Astrocyte of the spinal cord (primary cell): ENCODE measurements around the gene CTNND1.

ENCODE experiments used
- DNase-seq: peaks from one replicate; pipeline ENCODE4 v3.0.0; 2011; ENCODE audit warnings: low read depth, low spot score
- H3K4me3 ChIP-seq: 2 replicates; pipeline ENCODE4 v1.5.1; 2011; ENCODE audit warnings: low read depth, mild to moderate bottlenecking, low read length, moderate library complexity
- CTCF ChIP-seq: IDR thresholded peaks from 2 replicates; pipeline ENCODE4 v1.5.1; 2012; ENCODE audit warnings: low read depth, mild to moderate bottlenecking, low read length, inconsistent platforms
- in situ Hi-C: cut with HindIII; loops from 2 replicates; pipeline ENCODE4 v1.10.0; 2017; ENCODE audit warnings: low sequenced_read_pairs

Gene CTNND1

GRCh38 chr11:57787920-57788702, 26.5 kb downstream of the CTNND1 start:
- DNase-seq = no peak
- no peak overlapping the region for H3K4me3 ChIP-seq
- no peak for TF ChIP-seq CTCF
- in situ Hi-C loops = no loop called here

DNA sequence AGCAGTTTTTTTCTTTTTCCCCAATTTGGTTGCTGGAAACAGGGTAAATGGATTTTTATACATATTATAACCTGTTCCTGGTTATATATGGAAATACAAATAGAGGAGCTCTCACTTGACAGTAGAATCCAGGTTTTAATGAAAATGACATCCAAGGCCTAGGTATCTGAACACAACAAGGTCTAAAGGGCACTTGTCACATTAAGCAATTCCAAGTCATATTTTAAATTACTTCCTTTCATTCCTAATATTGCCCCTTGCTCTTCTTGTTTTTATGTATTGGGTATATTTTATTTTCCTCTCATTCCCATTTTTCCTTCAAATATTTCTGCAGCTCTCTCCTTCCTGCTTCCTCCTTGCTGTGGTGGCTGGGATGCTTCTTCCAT, 27.1 kb downstream of the CTNND1 start:
- no peak for DNase-seq
- TF ChIP-seq CTCF = no peak
- no peak overlapping the region for H3K4me3 ChIP-seq
- in situ Hi-C loops = no loop called here

GRCh38 chr11:57791321-57792059, 29.9 kb downstream of the CTNND1 start:
- in situ Hi-C loops = no loop called here
- no peak for TF ChIP-seq CTCF
- no peak overlapping the region for H3K4me3 ChIP-seq
- DNase-seq = no peak

DNA sequence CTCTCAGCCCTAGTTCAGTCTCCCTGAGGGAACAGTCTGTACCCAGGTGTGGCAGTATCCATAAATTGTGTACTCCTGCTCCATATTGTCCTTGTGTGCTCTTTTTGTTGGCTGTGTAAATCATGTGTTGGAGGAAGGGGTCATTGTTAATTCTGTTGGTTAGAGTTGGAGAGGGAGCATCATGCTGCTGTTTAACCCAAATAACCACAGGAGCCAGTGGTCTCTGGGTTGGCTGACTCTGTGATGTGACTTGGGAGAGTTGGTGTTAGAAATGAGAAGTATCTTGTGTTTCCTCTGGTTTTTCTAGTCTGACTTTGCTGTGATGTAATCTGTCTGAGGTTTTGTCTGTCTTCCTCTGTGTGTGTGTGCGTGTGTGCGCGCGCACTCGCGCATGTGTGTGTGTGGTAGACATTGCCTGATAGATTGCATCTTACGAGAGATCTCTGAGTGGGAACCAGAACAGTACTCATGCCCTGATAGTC, 30.5 kb downstream of the CTNND1 start:
- H3K4me3 ChIP-seq = no peak overlapping the region
- TF ChIP-seq CTCF = no peak

DNA sequence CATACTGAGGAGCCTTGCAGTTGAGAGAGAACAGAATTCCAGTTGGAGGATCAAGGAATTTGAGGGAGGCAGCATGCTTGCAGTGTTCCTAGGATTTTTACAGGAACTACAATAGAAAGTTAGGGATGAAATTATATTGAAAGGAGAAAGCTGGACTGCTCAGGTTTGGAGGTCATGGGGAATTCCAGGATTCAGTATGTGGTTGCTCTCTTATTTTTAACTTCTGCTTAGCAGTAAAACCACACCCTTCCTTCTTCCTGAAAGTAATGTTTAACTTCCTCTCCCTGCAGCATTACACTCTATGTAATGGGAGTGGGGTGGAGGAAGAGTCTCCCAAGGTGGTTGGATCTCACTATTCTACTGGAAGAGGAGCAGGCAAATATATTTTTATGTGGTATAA, 31.3 kb downstream of the CTNND1 start:
- H3K4me3 ChIP-seq = no peak overlapping the region
- in situ Hi-C loops = no loop called here
- no peak for DNase-seq
- no peak for TF ChIP-seq CTCF

More for the DNA sequence above, 30.5 kb downstream of the CTNND1 start:
- DNase-seq = peak; percentile 39
- in situ Hi-C loops = no loop called here

GRCh38 chr11:57793351-57794115, 31.9 kb downstream of the CTNND1 start:
- H3K4me3 ChIP-seq = no peak overlapping the region
- in situ Hi-C loops = no loop called here
- DNase-seq = no peak
- TF ChIP-seq CTCF = no peak
